Peyer's patch (tissue), 4 donors: ENCODE measurements around the gene IGFBP4.

ENCODE experiments used
- CTCF ChIP-seq, 6 experiments: fragments of 450-650 bp in 4 of 6; fragments of 200-600 bp in 2 of 6; sonication (generic) in 1 of 6; IDR thresholded peaks; one replicate each; pipeline ENCODE4 v1.5.1; 2017 to 2019; ENCODE audit warnings: antibody characterized with exemption in 6 of 6, mild to moderate bottlenecking in 3 of 6, moderate library complexity in 1 of 6
- POLR2A ChIP-seq, 2 donors: fragments of 450-650 bp; IDR thresholded peaks; one replicate each; pipeline ENCODE4 v1.5.1; 2017; ENCODE audit warnings: antibody characterized with exemption in 2 of 2, mild to moderate bottlenecking in 2 of 2, moderate library complexity in 2 of 2

DNA sequence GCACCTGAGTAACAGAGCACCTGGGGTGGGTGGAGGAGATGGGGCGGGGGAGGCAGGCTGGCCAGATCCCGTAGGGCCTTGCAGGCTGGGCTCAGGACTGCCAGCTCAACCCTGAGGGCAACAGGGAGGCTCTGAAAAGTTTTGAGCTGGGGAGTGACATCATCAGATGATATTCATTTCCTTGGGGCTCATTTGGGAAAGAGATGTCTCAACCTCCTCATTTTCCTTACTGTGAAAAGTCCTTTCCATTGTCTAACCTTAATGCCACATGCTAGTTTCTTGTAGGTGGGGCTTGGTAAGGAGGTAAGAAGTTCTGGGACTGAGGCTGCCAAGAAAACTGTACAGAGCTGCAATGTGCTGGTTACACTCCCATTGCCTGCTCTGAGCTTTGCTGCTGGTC is 54.4 kb downstream of the IGFBP4 start:
- TF ChIP-seq CTCF (IDR thresholded peaks at IDR 0.05) (no peak), POLR2A (IDR thresholded peaks at IDR 0.05) (no peak)
